ENCODE results near the gene PTPN11.
"Not testable (repeated sequence)": the region's sequence is repeated elsewhere in the genome, so short reads cannot be mapped to it uniquely, and the experiment has no call there.

PTPN11 gene

GRCh38 chr12:112448165-112448564 lies 29.4 kb downstream of the PTPN11 start:
- DNase-seq, result not testable (repeated sequence)

DNA sequence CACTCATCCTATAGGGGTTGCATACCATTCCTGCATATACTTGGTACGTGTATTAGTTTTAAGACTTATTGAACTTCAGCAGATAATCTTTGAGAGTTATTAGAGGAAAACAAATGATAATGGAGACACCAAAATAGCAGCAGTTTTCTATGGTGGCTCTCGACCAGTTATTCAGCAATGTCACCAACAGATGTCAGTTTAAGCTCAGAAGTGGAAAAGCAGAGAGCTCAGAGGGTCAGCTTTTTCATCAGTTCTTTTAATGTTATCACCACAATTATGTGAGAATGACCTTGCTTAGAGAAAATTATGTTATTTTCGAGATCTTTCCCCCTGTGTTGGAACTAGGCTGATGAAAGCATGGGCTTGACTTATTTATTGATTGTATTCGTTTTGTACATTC lies 32.0 kb downstream of the PTPN11 start:
- DNase-seq, result no peak

DNA sequence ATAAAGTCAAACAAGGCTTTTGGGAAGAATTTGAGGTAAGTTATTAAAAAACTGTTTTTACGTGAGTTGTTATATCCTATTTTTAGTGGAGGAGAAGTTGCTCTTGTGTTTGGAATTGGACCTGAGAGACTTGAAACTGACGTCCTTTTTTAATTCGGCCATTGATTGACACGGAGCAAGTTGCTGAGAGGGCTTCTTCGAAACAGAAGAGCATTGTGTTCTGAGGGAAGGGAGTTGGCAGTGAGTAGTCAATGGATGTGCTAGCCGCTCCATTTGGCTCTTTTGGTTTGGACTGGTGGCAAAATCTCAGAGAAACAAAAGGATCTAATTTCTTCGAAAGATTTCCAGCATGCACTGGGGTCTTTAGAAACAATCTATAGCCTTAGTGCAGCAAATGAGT lies 37.3 kb downstream of the PTPN11 start:
- no peak for DNase-seq

DNA sequence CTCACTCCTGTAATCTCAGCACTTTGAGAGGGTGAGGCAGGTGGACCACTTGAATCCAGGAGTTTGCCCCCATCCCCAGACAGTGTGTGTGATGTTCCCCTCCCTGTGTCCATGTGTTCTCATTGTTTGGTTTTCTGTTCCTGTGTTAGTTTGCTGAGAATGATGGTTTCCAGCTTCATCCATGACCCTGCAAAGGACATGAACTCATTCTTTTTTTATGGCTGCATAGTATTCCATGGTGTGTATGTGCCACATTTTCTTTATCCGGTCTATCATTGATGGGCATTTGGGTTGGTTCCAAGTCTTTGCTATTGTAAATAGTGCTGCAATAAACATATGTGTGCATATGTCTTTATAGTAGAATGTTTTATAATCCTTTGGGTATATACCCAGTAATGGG lies 38.4 kb downstream of the PTPN11 start:
- not testable (repeated sequence) for DNase-seq

DNA sequence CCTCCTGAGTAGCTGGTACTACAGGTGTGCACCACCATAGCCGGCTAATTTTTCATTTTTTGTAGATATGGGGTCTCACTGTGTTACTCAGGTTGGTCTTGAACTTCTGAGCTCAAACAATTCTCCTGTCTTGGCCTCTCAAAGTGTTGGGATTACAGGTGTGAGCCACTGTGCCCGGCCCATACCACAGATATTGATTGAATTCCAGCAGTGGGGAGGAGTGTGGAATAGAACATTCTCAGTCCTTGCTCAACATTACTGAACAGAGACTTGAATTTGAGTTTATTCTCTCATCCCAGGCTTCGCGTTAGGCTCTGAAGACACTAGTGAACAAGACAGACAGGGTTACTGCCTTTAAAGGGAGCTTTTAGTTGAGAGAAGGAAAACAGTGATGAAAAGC lies 39.6 kb downstream of the PTPN11 start:
- DNase-seq, result no peak

DNA sequence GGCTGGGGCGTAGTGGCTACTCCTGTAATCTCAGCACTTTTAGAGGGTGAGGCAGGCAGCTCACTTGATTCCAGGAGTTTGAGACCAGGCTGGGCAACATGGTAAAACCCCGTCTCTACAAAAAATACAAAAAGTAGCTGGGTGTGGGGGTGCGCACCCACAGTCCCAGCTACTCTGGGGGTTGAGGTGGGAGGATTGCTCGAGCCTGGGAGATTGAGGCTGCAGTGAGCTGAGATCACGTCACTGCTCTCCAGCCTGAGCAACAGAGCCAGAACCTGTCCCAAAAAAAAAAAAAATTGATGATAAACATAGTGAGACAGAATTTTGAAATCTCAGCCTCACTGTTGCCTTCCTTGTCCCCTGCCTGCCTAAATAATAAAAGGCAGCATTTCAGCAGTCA lies 40.0 kb downstream of the PTPN11 start:
- no peak for DNase-seq

- no peak for DNase-seq
Observed at GRCh38 chr12:112463478-112463877, 44.7 kb downstream of the PTPN11 start.

DNA sequence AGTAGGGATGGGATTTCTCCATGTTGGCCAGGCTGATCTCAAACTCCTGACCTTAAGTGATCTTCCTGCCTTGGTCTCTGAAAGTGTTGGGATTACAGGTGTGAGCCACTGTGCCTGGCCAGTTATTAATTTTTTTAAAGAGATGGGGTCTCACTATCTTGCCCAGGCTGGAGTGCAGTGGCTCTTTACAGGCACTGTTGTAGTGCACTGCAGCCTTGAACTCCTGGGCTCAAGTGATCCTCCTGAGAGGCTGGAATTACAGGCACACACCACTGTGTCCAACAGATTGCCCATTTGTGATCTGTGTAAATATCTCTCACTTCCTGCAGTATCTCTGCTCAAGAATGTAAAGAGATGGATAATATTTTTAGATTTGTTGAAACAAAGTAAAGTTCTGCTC lies 45.9 kb downstream of the PTPN11 start:
- DNase-seq, result no peak

- DNase-seq, result no peak
Observed at GRCh38 chr12:112466011-112466422, 47.3 kb downstream of the PTPN11 start.

- no peak for DNase-seq
Observed at GRCh38 chr12:112466835-112467234, 48.1 kb downstream of the PTPN11 start.

GRCh38 chr12:112468046-112468445 lies 49.3 kb downstream of the PTPN11 start:
- DNase-seq, result no peak

DNA sequence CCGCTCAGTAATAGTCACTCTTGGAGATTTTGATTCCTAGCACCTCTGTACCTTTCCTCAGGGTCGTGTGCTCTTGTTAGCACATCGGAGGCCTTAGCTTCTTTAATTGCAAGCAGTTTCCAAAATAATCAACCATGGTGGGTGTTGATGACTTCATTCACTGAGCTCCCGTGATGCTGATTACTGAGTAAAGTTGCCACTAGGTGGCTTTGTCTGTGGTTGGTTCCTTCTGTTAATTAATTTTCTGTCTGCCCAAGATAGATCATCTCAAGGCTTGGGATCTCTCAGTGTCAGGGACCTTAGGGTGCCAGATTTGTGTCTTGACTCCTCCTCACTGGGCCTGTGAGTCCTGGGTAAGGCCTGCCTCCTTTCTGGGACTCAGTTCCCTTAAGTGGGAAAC lies 54.3 kb downstream of the PTPN11 start:
- DNase-seq, result no peak

DNA sequence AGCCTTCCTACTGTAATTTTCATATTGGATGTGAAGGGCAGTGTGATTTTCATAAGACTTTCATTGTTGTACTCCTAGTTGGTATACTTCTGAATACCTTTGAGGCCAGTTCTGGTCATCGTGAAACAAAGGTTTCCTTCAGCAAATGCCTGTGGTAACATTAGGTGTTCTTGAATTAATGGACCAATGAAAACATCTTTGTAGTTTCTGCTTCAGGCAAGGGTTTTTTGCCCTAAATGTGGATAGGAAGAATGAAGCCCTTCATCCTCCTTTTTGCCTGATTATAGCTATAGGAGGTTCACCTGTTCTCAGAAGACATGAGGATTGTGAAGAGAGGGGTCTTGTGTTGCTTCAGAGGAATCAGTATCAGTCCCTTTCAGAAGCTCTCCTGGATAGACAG lies 60.7 kb downstream of the PTPN11 start:
- DNase-seq, result no peak

DNA sequence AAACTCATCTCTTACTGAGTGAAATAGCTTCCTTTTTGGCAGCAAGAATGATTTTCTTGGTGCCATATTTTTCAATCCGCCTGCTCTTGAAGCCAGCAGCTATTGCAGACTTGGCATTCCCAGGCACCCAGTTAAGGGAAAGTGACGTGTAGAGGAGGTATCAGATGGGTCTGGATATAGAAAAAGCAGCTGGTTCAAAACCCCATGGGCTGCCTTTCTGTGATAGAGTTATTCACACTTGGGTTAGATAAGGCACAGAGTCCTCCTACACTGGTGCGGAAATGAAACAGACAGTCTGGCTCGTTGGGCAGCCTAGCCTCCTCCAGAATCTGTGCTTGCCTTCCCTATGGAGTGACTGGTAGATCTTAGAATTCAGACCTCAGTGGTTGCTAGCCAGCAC lies 62.2 kb downstream of the PTPN11 start:
- no peak for DNase-seq

DNA sequence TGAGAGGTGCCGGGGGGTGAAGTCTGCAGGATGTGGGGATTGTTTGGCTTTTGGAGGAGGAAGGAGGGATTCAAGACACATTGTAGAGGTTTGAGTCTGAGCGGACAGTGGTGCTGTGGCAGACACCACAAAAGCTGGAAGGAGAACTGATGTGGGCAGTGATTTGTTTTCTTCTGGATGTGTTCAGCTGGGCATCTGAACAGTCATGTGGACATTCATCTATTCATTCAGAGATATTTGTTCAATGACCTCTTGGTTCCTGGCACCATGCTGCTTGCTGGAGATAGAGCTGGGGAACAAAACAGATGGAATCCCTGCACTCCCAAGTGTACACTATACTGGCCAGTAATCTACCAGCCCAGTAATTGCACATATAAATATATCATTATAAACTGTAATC lies 64.0 kb downstream of the PTPN11 start:
- DNase-seq, result no peak

DNA sequence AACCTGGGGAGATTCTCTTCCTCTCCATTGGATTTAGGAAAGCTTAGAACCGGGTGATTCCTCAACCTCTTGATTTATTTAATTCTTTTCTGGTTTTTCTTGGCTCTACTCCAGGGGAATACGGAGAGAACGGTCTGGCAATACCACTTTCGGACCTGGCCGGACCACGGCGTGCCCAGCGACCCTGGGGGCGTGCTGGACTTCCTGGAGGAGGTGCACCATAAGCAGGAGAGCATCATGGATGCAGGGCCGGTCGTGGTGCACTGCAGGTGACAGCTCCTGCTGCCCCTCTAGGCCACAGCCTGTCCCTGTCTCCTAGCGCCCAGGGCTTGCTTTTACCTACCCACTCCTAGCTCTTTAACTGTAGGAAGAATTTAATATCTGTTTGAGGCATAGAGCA lies 67.6 kb downstream of the PTPN11 start:
- no peak for DNase-seq

DNA sequence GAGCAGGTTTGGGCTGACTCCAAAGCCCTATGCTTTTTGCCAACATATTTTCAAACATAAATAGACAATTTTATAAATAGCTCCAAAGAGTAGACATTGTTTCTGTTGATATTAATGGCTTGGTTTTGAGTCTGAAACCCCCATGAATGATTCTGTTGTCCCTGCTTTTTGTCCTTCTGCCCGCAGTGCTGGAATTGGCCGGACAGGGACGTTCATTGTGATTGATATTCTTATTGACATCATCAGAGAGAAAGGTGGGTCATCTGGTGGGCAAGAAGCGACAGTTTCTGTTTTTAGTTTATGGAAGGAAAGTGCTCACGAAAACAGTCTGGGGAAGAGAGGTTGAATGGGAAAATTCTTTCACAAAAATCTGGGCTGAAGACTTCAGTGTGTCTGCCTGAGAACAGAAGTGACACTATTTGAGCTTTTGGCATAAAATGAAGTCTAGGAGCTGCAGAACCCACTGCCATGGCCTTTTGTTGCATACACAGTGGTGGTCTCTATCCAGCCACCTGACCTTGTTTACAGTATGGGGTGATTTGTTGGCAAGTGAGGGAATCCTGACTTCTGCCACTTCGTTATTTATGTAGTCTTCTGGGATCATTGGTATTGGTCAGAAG lies 69.6 kb downstream of the PTPN11 start:
- no peak for DNase-seq

DNA sequence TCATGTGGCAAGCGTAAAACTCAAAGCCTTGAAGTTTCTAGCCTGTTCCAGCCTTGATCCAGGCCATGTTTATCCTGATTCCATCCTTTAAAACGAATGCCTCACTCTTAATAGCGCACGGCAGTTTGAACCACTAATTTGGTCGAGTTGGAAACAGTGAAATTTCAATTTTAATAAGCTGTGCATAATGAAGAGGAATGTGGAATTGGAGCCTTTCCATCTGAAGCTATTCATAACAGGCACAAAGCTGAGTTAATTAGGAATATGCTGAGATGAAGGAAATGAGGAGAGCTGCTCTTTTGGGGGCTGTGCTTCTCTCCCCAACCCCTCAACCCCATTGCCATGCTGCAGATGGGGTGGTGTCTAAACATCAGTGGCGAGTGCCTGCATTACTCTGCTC lies 70.7 kb downstream of the PTPN11 start:
- no peak for DNase-seq

GRCh38 chr12:112496496-112496895 lies 77.7 kb downstream of the PTPN11 start:
- DNase-seq, result no peak

DNA sequence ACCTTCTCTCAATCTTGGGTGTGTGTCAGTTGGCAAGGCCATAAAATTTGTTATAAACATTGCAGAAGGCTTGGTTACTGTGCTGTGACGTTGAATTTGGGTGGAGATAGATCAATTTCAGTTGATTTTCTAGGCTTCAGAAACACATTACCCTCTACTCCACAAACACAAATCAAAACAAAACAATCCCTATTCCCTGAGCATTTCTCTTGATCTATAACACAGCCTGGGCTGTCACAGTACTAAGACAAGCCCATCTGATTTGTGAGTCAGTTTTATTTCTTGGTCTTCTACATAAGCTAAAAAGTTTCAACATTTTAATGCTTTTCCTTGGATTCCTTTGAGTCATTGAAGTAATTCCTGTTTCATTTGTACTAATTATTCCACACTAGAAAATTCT lies 79.8 kb downstream of the PTPN11 start:
- no peak for DNase-seq

DNA sequence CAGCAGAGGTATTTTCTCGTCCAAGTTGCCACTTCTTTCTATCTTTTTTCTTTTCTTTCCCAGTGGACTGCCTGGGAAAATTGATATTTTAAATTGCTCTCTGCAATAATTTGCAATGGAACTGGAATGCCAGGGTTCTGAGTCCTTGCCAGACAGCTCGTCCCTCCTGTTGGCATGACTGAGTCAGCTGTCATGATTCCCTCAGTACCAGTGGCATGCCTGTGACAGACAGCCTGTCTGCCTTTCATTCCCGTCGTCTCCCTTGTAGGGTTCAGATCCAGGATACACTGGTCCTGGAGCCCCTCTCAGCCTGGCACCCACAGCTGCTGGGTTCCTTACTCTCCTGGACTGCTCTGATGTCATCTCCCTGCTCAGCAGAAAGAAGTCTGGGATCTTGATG lies 84.8 kb downstream of the PTPN11 start:
- DNase-seq, result no peak

- DNase-seq, result no peak
Observed at GRCh38 chr12:112506513-112507166, 87.9 kb downstream of the PTPN11 start.

DNA sequence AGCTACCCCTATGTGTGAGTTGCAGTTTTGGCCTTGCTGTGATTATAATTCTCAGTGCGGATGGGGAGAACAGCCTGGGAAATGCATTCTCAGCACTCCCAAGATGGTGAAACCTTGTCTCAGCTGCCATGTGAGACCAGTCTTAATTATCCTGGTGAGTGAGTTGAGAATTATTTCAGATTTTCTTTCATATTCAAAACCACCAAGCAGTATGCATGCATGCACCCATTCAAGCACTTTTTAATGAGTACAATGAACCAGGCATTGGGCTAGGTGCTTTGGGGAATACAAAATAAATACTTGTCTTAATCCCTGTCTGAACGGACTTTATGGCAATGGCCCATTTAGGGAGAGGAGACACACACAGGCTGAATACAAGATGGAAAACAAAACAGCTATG lies 94.7 kb downstream of the PTPN11 start:
- no peak for DNase-seq

- DNase-seq, result no peak
Observed at GRCh38 chr12:112514456-112514855, 95.7 kb downstream of the PTPN11 start.

Measured in right kidney (tissue), 1 donor.